ENCODE data around the gene CIROP. TPM values are rescaled to one million over a fixed set of nuclear protein-coding genes. Genes with fewer than 3 reads are reported as not detected.
A peak's percentile ranks its signal among the peaks of the same experiment; 100 is the strongest.

CIROP gene
- total RNA-seq, 1 experiment from 2014 or later = not detected

DNA sequence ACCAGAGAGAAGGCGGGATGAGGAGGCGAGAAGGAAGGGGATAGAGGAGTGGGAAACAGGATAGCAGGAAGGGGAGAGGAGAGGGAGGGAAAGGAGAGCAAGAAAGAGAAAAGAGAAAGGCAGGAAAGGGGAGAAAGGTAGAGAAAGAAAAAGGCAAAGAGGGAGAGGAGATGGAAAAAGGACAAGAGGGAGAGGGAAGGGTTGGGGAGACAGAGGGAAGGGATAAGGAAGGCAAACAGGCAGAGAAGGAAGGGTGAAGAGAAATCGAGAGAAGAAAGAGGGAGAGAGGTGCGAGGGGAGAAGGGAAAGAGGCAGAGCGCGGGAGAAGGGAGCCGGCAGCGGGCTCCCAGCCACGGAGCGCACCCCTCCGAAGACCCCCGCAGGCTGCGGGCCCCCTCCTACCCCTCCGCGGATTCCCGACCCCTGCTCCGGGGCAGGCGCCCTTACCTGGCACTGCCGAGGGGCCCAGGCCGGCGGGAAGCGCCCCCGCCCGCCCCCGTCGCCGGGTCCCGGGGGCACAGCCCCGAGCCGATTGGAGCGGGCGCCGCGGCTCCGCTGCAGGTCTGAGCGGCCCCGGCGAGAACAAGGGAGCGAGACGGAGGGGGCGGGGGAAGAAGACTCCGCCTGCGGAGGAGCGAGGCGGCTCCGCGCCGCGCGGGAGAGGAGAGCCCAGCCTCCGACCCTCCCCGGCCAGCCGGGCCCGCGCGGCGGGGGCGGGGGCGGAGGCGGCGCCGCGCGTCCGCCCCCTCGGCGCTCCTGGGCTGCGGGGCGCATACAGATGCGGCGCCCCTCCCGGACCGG is 47.6 kb downstream of the CIROP start, which contains the start of gene CDH24:
TSS of gene CDH24 (minus strand) at position 565 of the 801 bp plus-strand sequence. CDS start 1,787 bp downstream, outside the sequence.
- DNase-seq = peak; percentile 82 to 86
- peaks cover 53% of the 10 kb centered on the region for H3K36me3 Mint-ChIP-seq (ENCODE audit: insufficient read depth, unreplicated experiment)
- no peaks in the 10 kb centered on the region for H3K27me3 ChIP-seq (replicated peaks; ENCODE audit: control insufficient read depth, insufficient read depth, low read length)
- intact Hi-C loops (cut with micrococcal nuclease; ENCODE audit: unreplicated experiment) = loop anchor here (1.0 to 5.0 kb wide), 4 partner anchors 50 to 500 kb away; partner anchors contain the start of gene PRMT5
- ChIA-PET CTCF (interaction anchor here (0.6 to 4.2 kb wide), 24 partner anchors 11 to 100 kb away, joined by 3 to 102 read pairs (median 7); partner anchors contain the start of genes ACIN1, AJUBA, C14orf119 and HAUS4), POLR2A (interaction anchor here (0.6 to 1.7 kb wide), 9 partner anchors 37 to 79 kb away, joined by 3 to 7 read pairs (median 5); partner anchors contain the start of genes ACIN1, AJUBA and C14orf119)
- H3K4me3 Mint-ChIP-seq (ENCODE audit: unreplicated experiment) = peak within 1 kb of the TSS; percentile 85
- TF ChIP-seq, protein P1, sequence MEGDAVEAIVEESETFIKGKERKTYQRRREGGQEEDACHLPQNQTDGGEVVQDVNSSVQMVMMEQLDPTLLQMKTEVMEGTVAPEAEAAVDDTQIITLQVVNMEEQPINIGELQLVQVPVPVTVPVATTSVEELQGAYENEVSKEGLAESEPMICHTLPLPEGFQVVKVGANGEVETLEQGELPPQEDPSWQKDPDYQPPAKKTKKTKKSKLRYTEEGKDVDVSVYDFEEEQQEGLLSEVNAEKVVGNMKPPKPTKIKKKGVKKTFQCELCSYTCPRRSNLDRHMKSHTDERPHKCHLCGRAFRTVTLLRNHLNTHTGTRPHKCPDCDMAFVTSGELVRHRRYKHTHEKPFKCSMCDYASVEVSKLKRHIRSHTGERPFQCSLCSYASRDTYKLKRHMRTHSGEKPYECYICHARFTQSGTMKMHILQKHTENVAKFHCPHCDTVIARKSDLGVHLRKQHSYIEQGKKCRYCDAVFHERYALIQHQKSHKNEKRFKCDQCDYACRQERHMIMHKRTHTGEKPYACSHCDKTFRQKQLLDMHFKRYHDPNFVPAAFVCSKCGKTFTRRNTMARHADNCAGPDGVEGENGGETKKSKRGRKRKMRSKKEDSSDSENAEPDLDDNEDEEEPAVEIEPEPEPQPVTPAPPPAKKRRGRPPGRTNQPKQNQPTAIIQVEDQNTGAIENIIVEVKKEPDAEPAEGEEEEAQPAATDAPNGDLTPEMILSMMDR (IDR thresholded peaks at IDR 0.05; ENCODE audit: insufficient read depth in 1 of 2, low read depth in 1 of 2, low read length in 1 of 2, severe bottlenecking in 1 of 2, unreplicated experiment in 1 of 2) = no peak
- H3K27me3 Mint-ChIP-seq (ENCODE audit: insufficient read depth, unreplicated experiment) = no peaks in the 10 kb centered on the region
- H3K4me1 Mint-ChIP-seq (ENCODE audit: low read depth, unreplicated experiment) = peaks cover 15% of the 10 kb centered on the region
- peak within 1 kb of the TSS; percentile 56 for H3K4me3 ChIP-seq (ENCODE audit: low read depth, low read length)
- no peaks in the 10 kb centered on the region for H3K9me3 ChIP-seq
- H3K36me3 ChIP-seq (ENCODE audit: control insufficient read depth, insufficient read depth, low read length) = peaks cover 3% of the 10 kb centered on the region; the same call in 1 of the 2 replicates
- peak within 1 kb of the TSS; percentile 75 for H3K27ac Mint-ChIP-seq (ENCODE audit: unreplicated experiment)
- H3K4me1 ChIP-seq = peaks cover 9% of the 10 kb centered on the region
- H3K9me3 Mint-ChIP-seq (ENCODE audit: unreplicated experiment) = no peaks in the 10 kb centered on the region
- BruUV-seq (replicated peaks) = no TSS peak

DNA sequence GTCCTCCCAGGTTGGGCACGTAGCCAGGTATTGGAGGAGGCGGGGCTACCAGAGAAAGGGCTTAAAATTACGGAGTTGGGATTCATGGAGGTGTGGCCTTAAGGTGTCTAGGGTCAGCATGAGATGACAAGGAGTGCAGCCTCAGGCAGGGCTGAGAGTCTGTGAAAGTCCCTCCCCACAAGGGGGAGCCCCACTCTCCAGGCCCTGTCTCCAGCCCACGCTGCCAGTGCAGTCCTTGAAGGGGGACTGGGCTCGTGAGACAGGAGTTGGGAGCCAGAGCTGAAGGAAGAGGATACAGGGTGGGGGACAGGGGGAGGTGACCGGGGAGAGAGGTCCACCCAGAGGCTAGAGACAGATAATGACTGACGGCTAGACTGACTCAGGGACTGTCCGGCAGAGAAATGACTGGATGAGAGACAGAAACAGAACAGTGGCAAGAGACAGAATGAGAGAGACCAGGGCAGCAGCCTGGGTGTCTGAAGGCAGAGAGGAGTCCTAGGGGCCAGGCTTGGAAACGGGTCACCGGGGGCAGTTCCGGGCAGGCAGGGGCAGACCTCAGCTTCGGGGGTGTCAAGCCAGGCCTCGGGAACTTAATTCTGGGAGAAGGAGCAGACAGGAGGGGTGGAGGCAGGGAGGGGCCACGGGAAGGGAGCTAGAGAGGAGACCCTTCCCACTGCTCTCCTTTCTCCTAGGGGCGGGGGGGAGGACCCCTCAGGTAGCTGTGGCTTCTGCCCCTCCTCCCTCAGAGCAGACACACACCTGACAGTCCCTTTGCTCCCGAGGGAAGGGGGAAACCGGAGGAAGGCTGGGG is 48.4 kb downstream of the CIROP start:
- intact Hi-C loops (cut with micrococcal nuclease; ENCODE audit: unreplicated experiment) = loop anchor here (1.0 to 5.0 kb wide), 4 partner anchors 49 to 499 kb away; partner anchors contain the start of gene PRMT5

More for the DNA sequence above, 48.4 kb downstream of the CIROP start:
- H3K27me3 Mint-ChIP-seq (ENCODE audit: insufficient read depth, unreplicated experiment) = no peaks in the 10 kb centered on the region
- BruUV-seq (replicated peaks) = TSS peak; percentile 20
- peak overlapping the region; percentile 75 for H3K27ac Mint-ChIP-seq (ENCODE audit: unreplicated experiment)
- Histone ChIP-seq H3K36me3 (ENCODE audit: control insufficient read depth, insufficient read depth, low read length) (0 out of 2 replicates have a peak, but pooled peaks cover 3% of the 10 kb centered on the region), H3K4me3 (ENCODE audit: low read depth, low read length) (peak overlapping the region; percentile 56), H3K9me3 (no peaks in the 10 kb centered on the region), H3K27me3 (replicated peaks; ENCODE audit: control insufficient read depth, insufficient read depth, low read length) (no peaks in the 10 kb centered on the region), H3K4me1 (peaks cover 7% of the 10 kb centered on the region)
- H3K4me1 Mint-ChIP-seq (ENCODE audit: low read depth, unreplicated experiment) = peaks cover 15% of the 10 kb centered on the region
- ChIA-PET POLR2A (interaction anchor here (1.0 to 1.7 kb wide), 2 partner anchors 9 to 38 kb away, joined by 3 to 4 read pairs; partner anchors contain the start of genes ACIN1 and C14orf119), CTCF (interaction anchor here (0.6 to 3.8 kb wide), 9 partner anchors 13 to 83 kb away, joined by 3 to 27 read pairs (median 8); partner anchors contain the start of gene AJUBA)
- no peaks in the 10 kb centered on the region for H3K9me3 Mint-ChIP-seq (ENCODE audit: unreplicated experiment)
- DNase-seq = peak; percentile 85 to 87
- TF ChIP-seq, protein P1 (IDR thresholded peaks at IDR 0.05; ENCODE audit: insufficient read depth in 1 of 2, low read depth in 1 of 2, low read length in 1 of 2, severe bottlenecking in 1 of 2, unreplicated experiment in 1 of 2) = peak; percentile 62 to 89
- peaks cover 45% of the 10 kb centered on the region for H3K36me3 Mint-ChIP-seq (ENCODE audit: insufficient read depth, unreplicated experiment)
- peak overlapping the region; percentile 85 for H3K4me3 Mint-ChIP-seq (ENCODE audit: unreplicated experiment)
